ENCODE data around the gene CCDC185. TPM values are rescaled to one million over a fixed set of nuclear protein-coding genes. Genes with fewer than 3 reads are reported as not detected.

The CCDC185 gene
- total RNA-seq, 1 donor from 2014 or later = not detected

DNA sequence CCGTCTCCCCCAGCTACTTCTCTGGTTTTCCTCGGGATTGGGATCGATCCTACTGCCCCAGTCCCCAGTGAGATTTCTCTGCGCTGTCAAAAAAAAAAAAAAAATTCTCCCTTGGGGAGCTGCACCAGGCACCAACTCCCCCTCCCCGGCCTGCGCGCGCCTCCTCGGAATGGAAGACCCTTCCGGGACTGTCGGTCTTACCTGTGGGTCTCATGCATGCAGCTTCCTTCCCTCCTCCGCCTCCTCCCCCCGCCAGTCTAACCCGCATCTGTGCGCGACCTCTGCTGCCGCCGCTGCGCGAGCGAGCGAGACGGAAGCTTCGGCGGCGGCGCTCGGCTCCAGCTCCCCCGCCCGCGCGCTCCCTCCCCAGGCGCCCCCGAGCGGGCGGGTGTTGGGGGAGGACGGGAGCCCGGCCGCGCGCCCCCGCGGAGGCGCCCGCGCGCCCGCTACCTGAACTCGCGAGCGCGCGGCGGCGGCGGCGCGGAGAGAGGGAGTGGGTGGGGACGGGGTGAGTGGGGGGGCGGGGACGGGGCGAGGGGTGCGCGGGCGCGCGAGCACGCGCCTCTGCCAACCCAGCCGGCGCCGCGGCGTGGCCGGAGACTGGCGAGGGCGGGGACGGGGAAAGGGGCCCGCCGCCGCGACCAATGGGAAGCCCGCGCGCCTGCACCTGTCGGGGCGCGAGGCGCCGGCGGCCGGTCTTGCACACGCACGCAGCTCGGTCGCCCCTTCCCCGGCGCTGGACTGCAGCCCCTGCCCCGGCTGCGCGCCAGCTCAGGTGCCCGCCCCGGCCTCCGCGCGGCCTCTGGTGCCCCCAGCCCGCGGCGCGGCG is 29.1 kb upstream of the CCDC185 start, which contains the start of gene SUSD4:
SUSD4 (minus strand) TSS at position 321 of the 829 bp plus-strand sequence. CDS start 751 bp downstream, outside the sequence.
- peak within 1 kb of the TSS; percentile 72 for H3K4me3 ChIP-seq
- peak within 1 kb of the TSS; percentile 60 for H3K27ac ChIP-seq (replicated peaks)
- no peaks in the 10 kb centered on the region for H3K9me3 ChIP-seq (replicated peaks)
- no peaks in the 10 kb centered on the region for H3K36me3 ChIP-seq
- intact Hi-C loops (cut with micrococcal nuclease) = no loop called here
- peak; percentile 42 for DNase-seq
- TF ChIP-seq, protein P1, sequence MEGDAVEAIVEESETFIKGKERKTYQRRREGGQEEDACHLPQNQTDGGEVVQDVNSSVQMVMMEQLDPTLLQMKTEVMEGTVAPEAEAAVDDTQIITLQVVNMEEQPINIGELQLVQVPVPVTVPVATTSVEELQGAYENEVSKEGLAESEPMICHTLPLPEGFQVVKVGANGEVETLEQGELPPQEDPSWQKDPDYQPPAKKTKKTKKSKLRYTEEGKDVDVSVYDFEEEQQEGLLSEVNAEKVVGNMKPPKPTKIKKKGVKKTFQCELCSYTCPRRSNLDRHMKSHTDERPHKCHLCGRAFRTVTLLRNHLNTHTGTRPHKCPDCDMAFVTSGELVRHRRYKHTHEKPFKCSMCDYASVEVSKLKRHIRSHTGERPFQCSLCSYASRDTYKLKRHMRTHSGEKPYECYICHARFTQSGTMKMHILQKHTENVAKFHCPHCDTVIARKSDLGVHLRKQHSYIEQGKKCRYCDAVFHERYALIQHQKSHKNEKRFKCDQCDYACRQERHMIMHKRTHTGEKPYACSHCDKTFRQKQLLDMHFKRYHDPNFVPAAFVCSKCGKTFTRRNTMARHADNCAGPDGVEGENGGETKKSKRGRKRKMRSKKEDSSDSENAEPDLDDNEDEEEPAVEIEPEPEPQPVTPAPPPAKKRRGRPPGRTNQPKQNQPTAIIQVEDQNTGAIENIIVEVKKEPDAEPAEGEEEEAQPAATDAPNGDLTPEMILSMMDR (IDR thresholded peaks at IDR 0.05; ENCODE audit: borderline replicate concordance) = no peak
- H3K27me3 ChIP-seq (ENCODE audit: low read depth) = peaks cover 15% of the 10 kb centered on the region
- peaks cover 26% of the 10 kb centered on the region for H3K4me1 ChIP-seq

DNA sequence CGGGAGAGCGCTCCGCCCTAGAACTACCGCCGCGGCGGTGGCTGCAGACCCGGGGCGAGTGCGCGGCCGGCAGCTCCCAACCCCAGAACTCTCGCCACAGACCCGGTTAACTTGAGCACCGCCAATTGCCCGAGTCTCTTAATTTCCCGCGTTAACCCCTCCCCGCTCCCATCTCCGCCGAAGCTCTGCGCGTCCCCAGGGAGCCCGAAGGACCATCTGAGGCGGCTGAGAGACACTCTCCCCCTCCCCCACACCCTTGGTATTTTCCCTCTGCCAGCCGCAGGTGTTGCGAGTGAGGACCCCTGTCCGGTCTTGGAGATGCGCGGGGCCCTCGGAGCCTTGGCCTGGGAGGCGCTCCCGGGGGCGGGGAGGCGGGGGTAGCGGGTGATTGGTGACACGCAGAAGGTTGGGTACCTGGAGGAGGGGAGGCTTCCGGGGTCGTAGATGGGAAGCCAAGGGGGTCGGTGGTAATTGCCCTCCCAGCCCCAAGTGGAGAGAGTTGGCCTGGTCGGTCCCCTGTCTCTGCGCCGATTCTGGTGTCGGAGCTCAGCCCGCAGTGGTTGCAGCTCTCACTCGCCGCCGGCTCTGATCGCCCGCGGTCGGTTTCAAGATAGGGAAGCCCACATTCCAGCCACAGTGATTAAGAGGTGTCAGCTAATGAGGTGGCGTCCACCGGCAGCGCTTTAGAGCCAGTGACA is 28.4 kb upstream of the CCDC185 start:
- H3K27me3 ChIP-seq (ENCODE audit: low read depth) = peaks cover 13% of the 10 kb centered on the region
- TF ChIP-seq, protein P1 (IDR thresholded peaks at IDR 0.05; ENCODE audit: borderline replicate concordance) = no peak
- intact Hi-C loops (cut with micrococcal nuclease) = no loop called here
- peak overlapping the region; percentile 33 for H3K27ac ChIP-seq (replicated peaks)
- H3K9me3 ChIP-seq (replicated peaks) = no peaks in the 10 kb centered on the region
- H3K4me1 ChIP-seq = peaks cover 26% of the 10 kb centered on the region
- no peaks in the 10 kb centered on the region for H3K36me3 ChIP-seq
- H3K4me3 ChIP-seq = peak overlapping the region; percentile 72
- no peak for DNase-seq

DNA sequence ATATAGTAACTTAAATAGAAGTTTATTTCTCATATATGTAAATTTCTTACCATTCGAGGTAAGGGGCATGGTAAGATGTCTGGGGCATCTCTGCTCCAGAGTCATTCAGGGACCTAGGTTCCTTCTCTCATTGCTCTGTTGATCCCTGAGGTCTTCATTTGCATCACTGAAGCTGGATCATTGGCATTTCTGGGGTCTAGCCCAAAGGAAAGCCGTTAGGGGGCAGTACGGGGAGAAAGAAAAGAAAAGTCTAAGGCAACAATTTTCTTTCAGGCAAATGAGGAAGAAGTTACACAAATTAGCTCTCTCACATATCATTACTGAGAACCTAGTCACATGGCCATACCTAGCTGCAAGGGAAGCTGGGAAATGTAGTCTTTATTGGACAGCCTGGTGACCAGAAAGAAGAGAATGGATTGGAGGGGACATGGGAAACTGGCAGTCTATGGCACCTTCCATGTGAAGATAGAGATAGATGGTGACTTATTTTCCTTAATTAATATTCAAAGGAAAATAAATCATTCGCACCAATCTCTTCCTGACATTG is 19.1 kb upstream of the CCDC185 start:
- intact Hi-C loops (cut with micrococcal nuclease) = no loop called here
- H3K4me1 ChIP-seq = no peaks in the 10 kb centered on the region
- peaks cover 13% of the 10 kb centered on the region for H3K9me3 ChIP-seq (replicated peaks)

DNA sequence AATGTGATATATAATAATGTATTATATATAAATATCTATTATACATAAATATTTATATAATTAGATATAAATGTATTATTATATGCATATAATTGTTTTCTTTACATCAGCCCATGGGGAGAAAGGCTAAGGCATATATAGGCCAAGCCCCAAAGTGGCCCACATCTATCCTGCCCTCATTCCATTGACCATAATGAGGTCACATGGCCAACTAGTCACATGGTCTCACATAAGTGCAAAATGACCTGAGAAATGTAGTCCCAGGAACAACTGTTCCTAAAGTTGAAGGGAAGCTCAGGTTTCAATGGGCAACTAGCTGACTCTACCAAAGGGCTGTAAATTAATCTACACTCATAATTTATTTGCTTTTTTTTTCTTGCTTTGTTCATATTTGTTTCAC is 14.5 kb upstream of the CCDC185 start:
- H3K4me1 ChIP-seq = no peaks in the 10 kb centered on the region
- intact Hi-C loops (cut with micrococcal nuclease) = no loop called here
- H3K36me3 ChIP-seq = no peaks in the 10 kb centered on the region
- H3K4me3 ChIP-seq = no peak overlapping the region
- H3K27me3 ChIP-seq (ENCODE audit: low read depth) = peaks cover 10% of the 10 kb centered on the region
- peaks cover 9% of the 10 kb centered on the region for H3K9me3 ChIP-seq (replicated peaks)
- TF ChIP-seq, protein P1 (IDR thresholded peaks at IDR 0.05; ENCODE audit: borderline replicate concordance) = no peak
- H3K27ac ChIP-seq (replicated peaks) = no peak overlapping the region
- no peak for DNase-seq

More for the DNA sequence above, 19.1 kb upstream of the CCDC185 start:
- no peak overlapping the region for H3K4me3 ChIP-seq
- TF ChIP-seq, protein P1 (IDR thresholded peaks at IDR 0.05; ENCODE audit: borderline replicate concordance) = no peak
- DNase-seq = no peak
- H3K27me3 ChIP-seq (ENCODE audit: low read depth) = peaks cover 21% of the 10 kb centered on the region
- H3K36me3 ChIP-seq = no peaks in the 10 kb centered on the region
- H3K27ac ChIP-seq (replicated peaks) = no peak overlapping the region

DNA sequence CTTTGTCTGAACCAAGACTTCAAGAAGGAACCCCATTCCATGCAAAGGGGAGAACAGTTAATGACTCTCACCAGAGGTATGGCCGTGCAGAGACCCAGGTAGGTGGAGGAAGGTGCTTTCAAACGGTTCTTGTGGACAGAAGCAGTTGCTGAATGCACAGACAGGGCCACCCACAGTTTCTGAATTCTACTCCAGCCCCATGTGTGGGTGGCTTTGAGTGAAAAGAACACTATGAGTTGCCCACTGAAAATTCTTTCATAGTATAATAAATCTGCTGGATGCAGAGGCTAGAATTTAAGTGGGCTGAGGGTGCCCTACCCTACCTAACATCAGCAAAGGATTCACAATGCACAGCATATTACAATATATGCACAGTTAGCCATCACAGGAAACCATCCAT is 7.2 kb upstream of the CCDC185 start:
- no peaks in the 10 kb centered on the region for H3K9me3 ChIP-seq (replicated peaks)
- intact Hi-C loops (cut with micrococcal nuclease) = no loop called here
- H3K27me3 ChIP-seq (ENCODE audit: low read depth) = peaks cover 36% of the 10 kb centered on the region
- H3K36me3 ChIP-seq = no peaks in the 10 kb centered on the region
- TF ChIP-seq, protein P1 (IDR thresholded peaks at IDR 0.05; ENCODE audit: borderline replicate concordance) = no peak
- H3K4me1 ChIP-seq = no peaks in the 10 kb centered on the region
- no peak overlapping the region for H3K4me3 ChIP-seq
- DNase-seq = no peak
- H3K27ac ChIP-seq (replicated peaks) = no peak overlapping the region
